GM18907 (cell line): ENCODE measurements around the gene CELF2.
"Not testable (repeated sequence)": the region's sequence is repeated elsewhere in the genome, so short reads cannot be mapped to it uniquely, and the experiment has no call there.

Experiments
- ATAC-seq: cut with Tn5 transposase; IDR thresholded peaks from one replicate; pipeline ENCODE4 v1.9.1; 2021; ENCODE audit warnings: mild to moderate bottlenecking, moderate library complexity; ENCODE audit not compliant: unreplicated experiment

The CELF2 gene

DNA sequence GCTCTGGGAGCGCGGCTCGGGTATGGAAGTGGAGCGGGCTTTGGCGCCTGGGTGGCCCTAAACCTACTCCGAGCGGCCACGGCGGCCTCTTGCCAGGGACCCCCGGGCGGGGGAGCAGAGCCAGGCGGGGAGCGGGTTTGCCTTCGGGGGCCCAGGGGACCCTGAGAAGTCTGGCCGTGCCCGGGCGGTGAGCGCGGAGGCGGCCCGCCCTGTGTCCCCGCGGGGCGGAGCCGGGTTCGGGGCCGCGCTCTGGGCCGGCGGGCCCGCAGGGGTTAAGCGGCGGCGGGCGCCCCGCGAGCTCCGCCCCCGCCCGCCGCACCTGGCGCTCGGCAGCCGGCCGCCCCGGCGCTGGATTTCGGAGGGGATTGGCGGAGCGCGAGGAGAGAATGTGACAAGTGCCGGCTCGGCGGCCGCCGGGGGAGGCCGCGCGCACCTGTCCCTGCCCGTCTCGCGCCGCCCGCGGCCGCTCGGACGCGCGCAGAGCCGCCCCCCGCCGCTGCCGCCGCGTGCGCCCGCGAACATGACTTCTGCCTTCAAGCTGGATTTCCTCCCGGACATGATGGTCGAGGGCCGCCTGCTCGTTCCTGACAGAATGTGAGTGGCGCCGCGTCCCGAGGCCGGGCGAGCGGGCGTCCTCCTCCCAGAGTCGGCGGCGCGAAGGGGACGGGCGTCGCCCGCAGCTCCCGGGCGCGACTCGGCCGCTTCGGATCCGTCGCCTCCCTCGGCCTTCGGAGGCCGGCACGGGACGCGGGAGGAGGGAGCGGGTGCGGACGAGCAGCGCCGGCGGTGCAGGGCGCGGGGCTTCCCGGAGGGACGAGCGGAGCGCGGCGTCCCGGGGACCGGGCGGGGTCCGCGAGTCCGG, at the start of gene CELF2:
Gene CELF2, plus strand, starts transcription at position 303 of the 862 bp plus-strand sequence. Its CDS starts 218 bp downstream, at position 521.
- ATAC-seq: peak; percentile 81

DNA sequence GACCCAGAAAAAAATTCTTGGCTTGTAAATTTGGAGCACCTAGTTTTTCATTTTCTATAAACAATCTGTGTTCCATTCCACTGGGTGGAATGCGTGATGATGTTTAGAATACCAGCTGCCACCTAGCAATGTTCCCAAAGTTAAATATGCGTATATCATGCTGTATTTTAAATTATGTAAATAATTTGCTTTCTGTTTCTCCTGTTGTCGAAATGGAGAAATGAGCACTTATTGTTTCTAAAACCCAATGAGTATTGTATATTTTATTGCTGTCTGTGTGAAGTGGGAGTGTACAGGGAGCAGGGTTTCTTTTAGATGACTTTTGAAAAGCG, 49.4 kb upstream of the CELF2 start:
- no peak for ATAC-seq

DNA sequence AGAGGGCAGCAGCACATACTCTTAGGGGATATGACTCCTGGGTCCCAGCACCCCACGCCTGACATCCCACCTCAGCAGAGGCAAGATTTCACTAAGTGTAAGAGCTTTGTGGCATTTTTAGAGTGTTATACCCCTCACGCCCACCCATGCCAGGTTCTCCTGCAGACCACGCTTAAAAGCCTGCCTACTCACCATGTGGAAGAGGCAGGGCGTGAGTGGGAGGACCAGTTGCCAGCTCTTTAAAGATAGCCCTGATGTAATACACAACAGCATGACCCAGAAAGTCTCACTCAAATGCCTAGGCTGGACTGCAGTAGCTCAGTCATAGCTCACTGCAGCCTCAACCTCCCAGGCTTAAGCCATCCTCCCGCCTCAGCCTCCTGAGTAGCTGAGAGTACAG, 44.4 kb upstream of the CELF2 start:
- ATAC-seq: no peak

DNA sequence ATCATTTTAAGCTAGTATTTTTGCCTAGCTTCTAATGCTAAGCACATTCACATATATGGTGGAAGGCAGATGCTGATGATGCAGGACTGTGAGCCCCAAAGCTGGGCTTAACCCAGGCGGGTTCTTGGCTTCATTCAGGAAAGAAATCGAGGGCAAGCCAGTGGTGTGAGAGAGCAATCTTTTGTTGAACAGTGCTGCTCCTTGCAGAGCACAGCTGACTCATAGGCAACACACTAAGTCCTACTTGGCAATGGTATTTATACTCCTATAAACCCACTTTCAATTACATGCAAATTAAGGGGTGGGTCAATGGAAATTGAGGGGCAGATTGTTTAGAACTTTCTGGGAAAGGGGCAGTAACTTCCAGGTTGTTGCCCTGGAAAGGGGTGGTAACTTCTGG, 42.0 kb upstream of the CELF2 start:
- ATAC-seq: no peak

DNA sequence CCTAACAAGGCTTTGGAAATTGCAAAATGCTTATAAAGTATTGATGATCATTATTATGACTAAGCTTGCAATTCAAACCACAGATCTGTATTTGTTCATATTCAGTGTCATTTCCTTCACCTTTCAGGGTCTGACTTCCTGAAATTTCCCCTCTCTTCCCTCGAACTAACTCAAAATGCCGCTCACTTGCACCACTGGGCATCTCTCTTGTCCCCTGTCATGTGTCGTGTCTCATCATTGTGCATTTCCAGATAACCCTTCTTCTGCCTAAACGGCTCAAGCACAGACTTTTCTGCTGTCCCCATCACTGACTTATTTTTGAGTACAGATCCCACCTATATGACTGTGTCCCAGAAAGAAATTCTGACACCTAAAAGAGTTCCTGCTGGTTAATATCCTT, 41.0 kb upstream of the CELF2 start:
- no peak for ATAC-seq

DNA sequence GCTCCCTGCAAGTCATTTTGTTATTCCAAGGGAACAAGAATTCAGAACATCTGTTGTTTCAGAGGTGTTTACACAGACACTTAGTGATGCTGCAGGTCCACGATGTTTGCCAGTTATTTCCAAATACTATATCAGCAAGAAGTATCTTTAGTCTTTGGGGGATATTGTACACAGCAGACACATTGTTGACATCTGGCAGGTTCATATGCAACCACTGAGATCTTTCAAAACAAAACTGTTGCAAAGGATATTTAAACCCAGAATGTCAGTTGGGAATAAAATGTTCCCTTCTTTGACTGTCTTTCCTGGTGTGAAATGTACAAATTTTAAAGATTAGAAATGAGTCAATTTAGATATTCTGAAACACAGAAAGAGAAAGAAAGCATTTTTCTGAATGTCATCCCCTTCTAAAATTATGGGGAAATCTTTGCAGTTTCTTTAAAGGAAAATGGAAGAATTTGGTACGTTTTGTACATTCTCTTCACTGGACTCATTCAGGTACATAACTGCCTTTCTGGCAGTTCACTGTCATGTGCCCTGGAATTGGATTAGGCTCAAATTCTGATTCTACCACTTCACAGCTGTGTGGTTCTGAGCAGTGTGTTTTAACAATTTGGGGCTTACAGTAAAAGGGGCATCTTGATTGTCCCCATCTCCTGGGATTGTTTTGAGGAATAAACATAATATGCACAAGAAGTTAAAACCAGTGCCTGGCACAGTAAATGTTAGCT, 40.3 kb upstream of the CELF2 start:
- no peak for ATAC-seq

DNA sequence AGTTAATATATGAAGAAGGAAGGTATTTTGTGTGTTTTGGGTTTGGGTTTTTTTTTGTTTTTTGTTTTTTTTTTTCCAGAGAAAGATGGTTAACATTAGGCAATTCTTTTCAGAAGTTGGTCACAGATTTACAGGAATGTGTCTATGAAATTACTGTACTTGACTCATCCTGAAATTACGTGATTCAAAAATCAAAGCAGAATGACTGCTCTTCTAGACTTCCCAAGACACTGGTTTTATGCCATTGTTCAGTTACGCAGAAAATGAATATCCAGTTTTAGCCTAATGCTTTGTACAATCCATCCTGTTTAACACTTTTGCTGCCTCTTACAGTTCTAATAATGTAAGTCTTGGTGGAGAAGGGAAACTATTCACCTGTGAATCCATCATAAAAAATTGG, 39.7 kb upstream of the CELF2 start:
- ATAC-seq: no peak

DNA sequence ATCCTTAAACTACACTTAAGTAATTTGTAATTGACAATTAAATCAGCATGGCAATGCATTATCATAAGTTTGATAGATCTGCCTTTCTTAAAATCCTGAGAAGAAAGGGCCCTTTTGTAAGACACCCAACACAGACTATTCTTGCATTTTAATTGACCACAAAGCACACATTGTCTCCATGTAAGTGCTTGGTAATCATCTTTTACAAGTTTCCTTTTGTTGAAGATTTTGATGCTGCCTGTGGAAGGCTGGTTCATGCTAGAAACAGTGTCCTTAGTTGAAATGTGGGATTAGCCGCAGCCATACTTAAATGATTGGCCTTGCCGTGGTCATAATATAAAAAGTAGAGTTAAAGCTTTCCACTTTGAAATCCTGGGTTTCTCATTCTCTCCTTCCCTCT, 32.3 kb upstream of the CELF2 start:
- no peak for ATAC-seq

DNA sequence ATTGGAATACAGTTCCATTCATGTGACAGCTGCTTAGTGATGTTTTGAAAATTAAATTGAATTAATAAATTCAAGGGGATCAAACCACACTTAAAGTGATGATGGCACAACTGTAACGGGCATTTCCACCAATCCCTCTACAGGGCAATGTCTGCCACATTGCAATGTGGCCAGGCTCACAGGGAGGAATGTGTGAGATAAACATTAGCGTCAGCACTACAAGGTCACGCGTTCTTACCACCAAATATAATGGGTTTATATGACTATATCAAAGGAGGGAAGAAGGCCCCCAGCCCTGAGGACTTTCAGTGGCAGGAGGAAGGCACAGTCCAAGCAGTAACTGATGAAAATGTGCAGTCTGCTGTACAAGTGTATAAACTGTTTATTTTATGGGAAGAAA, 31.1 kb upstream of the CELF2 start:
- ATAC-seq: no peak

DNA sequence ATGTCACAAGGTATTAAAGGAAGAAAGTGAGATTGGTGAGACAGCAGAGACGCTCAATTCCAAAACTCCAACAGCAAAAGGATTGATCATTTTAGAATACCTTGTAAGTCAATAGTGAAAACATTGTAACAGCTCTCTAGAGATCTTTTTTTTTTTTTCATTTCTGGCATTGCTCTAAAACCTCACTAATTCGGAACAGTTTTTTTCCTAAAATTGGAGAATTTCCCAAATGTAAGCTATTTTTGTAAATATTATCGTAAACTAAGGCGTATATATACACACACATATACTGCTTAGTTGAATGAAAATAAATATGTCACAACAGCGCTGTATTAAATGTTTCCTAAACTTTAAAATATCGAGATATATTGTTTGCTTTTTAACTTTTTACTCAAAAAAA, 30.6 kb upstream of the CELF2 start:
- no peak for ATAC-seq

DNA sequence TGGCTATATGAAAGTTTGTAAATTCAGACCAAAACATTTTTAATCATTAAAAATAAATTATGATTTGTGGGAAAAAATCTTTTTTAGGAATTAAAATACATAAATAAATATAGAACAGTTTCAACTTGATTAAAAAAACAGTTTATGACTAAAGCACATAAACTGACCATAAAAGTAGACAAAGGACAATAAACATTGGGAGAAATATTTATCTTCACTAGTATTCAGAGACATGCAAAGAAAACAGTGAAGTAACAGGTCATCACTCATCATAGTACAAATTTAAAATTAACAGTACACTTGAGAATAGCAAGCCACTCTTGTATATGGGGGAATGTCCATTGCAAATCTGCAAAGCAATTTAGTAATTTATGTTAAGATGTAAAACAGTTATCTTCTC, 28.0 kb upstream of the CELF2 start:
- ATAC-seq: no peak

DNA sequence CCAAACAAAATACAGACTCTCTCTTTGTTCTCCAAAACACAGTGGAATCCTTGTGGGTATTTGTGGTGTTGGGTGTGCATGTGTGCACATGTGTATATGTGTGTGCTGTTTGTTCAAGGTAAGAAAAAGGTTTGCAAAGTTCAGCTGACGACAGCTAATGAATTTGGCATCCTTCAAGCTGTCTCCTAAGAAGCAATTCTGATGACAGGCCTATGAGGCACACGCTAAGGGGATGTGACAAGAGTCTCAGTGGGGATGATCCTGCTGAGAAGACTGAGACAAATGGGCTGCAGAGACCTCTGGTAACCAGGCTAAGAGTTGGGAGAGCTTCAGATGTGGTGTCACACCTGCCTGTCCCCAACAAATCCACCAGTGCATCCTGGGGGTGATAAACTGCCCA, 26.5 kb upstream of the CELF2 start:
- ATAC-seq: no peak

DNA sequence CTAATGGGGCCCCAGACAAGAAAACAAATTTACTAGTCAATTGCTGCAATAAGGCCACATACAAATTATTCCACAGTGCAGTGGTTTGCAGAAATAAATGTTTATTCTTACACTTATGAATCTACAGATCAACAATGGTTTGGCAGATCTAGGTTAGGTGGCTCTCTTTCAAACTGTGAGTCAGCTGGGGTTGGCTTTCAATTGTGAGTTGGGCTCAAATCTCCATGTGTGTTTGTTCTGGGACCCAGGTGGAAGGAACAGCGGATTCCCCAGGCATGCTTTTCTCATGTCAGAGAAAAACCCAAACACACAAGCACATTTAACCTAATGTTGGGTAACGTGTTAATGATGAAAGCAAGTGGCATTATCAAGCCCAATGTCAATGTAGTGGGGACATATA, 25.6 kb upstream of the CELF2 start:
- no peak for ATAC-seq

DNA sequence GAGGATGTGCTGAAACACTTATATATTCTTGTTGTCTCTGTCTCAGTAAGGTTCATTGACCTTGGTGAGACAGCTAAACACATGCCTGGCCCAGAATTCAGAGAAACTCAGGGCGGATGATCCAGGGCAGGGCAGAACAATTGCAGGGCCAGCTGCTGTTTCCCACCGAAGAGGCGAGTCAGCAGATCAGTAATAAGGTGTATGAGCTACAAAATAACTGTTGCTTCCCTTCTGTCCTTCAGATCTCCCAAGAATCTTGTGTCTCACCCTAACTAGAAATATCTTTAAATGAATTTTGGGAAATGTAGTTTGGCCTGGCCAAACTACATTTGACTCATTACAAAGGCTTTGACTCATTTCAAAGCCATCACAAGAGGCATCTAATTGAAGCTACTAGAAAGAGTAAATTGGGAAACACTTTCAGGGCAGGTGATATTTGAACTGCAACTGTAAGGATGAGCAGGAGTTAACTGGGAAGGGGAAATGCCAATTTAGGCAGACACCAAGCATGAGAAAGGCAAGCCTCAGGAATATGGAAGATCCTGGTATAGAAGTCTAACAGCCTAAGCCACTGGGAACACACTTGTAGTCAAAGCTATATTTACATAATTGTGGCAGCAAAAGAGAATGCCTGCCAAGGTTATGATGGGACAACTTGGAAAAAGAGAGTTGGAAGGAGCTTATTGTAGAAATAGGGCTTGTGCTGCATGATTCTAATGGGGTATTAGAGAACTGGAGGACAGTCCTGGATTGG, 24.5 kb upstream of the CELF2 start:
- no peak for ATAC-seq

DNA sequence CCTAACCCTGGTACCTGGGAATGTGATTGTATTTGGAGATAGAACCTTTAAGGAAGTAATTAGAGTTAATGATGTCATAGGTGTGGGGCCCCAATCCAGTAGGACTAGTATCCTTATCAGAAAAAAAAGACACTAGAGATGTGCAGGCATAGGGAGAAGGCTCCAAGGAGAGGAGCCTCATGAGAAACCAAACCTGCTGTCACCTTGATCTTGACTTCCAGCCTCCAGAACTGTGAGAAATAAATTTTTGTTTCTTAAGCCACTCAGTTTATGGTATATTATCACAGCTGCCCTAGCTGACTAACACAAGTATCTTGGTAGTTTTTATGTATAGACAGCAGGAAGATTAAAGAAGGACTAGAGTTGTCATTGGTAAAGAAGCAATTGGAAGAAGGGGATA, 23.9 kb upstream of the CELF2 start:
- ATAC-seq: no peak

DNA sequence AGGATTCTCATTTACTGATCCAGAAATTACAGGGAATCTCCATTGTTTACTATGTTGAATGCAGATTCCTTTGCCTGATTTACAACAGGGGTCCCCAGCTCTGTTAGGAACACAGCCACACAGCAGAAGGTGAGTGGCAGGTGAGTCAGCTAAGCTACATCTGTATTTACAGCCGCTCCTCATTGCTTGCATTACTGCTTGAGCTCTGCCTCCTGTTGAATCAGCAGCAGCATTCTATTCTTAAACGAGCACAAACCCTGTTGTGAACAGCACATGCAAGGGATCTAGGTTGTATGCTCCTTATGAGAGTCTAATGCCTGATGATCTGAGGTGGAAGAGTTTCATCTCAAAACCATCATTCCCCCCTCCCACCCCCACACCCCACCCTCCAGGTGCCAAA, 23.3 kb upstream of the CELF2 start:
- ATAC-seq: no peak

DNA sequence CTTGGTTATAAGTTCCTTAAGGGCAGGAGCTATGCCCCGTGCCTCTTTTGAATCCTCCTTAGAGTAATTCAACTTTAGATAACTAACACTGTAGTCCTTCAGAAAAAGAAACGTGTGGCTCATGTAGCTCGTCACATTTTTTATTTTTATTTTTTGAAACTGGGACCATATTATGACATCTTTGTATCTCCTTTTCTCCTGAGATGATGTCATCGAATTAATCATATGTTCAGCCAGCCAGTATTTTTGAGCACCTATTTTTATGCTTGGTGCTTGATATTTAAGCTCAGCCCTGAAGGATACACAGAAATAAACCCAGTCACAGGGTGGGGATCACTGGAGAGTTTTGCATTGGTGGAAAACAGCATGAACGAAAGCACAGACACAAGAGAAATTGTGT, 22.6 kb upstream of the CELF2 start:
- ATAC-seq: no peak

DNA sequence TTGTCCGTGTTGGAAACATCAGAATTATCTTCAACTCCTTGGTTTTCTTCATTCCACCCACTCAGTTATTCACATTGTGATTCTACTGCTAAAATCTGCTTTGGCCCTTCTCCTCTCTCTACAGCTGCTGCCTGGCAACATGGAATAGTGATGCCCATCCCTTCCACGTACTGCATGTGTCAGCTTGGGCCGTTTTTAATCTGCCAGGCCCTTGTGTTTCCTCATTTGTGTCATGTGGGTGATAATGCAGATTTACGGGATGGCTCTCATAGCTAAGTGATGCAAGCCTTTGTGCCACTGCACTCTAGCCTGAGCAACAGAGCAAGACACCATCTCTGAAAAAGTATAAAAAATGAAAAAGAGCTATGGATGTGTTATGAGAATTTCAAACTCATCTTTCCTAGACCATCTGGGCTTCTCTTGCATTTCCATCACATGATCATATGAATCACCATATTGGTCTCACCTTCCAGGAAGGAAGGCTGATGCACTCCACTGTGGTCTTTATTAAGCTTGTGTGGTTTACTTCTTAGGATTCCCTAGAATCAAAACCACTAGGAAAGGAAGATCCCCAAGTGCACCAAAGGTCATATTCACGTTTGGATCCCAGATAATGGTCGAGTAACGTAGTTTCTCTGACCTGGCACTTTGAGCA, 20.6 kb upstream of the CELF2 start:
- no peak for ATAC-seq

DNA sequence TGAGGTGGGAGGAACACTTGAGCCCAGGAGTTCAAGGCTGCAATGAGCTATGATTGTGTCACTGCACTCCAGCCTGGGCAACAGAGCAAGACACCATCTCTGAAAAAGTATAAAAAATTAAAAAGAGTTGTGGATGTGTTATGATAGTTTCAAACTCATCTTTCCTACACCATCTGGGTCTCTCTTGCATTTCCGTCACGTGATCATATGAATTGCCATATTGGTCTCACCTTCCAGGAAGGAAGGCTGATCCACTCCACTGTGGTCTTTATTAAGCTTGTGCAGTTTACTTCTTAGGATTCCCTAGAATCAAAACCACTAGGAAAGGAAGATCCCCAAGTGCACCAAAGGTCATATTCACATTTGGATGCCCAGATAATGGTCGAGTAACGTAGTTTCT, 18.2 kb upstream of the CELF2 start:
- ATAC-seq: not testable (repeated sequence)

DNA sequence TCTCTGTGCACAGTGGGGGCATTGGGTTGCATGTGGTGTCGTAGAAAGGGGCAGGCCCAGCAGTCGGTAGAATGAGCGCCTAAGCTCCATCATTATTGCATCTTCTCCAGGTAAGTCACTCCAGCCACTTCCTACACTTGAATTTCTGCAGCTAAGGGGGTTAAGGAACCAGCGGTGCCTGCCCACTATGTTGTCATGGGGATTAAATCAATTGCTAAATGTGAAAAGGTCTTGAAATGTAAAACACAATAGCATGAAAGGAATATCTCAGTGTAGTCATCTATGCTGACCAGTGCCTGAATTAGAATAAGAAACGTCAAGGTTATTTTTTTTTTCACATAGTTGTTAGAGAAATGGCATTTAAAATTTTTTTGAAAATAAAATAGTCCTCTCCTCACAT, 15.2 kb upstream of the CELF2 start:
- ATAC-seq: no peak

DNA sequence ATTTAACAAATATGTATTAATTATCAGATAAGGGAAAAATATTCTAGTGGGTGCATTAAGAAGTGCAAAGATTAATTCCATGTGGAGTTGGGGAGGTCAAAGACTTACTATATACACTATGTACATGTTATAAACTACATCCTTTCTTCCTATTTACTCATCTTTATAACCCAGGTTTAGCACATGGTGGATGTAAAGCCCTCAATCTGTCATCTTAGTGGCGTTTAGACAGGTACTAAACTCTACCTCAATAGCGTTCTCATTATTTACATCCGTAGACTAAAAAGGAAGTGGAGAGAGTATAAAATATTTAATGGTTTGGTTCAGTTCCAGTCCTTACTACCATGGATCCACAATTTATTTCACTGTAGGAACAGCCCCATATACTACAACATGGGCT, 14.8 kb upstream of the CELF2 start:
- ATAC-seq: no peak
